Measurements from ENCODE around the gene REN. TPM values are rescaled to one million over a fixed set of nuclear protein-coding genes. Genes with fewer than 3 reads are reported as not detected.

REN gene
- polyA plus RNA-seq, 6 donors from 2014 or later, result not detected

GRCh38 chr1:204161609-204162493, 4.3 kb downstream of the REN start:
- H3K27ac Mint-ChIP-seq, result peak overlapping the region in 2 of 6 donors; percentile 11 to 61
- DNase-seq (no peak), ATAC-seq (ENCODE audit: low read depth in 2 of 2) (no peak)
- H3K36me3 Mint-ChIP-seq, result no peaks in the 10 kb centered on the region
- H3K4me1 Mint-ChIP-seq, result no peaks in the 10 kb centered on the region
- H3K27me3 Mint-ChIP-seq, result peaks cover 20 to 46% (median 46%) of the 10 kb centered on the region in 3 donors
- H3K4me3 Mint-ChIP-seq, result no peak overlapping the region
- peaks cover 0 to 3% (median 0%) of the 10 kb centered on the region in 7 donors for H3K9me3 Mint-ChIP-seq

DNA sequence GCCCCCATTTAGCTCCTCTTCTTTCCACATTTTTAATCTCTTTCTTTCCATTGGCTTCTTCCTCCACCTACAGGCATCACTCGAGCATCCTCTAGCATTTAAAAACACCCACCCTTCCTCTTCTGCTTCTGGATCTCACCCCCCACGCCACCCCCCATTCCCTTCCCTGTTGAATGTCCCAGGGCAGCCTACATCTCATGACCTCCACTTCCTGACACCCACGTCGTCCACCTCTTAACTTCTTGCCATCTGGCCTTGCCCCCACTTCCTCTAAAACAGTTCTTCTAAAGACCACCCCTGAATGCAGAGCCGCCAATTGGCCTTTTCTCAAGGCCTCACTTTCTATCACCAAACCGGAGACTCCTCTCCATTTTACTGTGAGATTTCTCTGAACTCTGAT, 8.2 kb downstream of the REN start:
- Mint-ChIP-seq H3K36me3 (no peaks in the 10 kb centered on the region), H3K27me3 (peaks cover 38 to 69% (median 58%) of the 10 kb centered on the region in 3 donors), H3K4me1 (peaks cover 0 to 1% (median under 1%) of the 10 kb centered on the region in 3 donors), H3K9me3 (no peaks in the 10 kb centered on the region), H3K27ac (peak overlapping the region in 3 of 6 donors; percentile 23 to 64 (median 62)), H3K4me3 (peak overlapping the region in 1 of 8 donors; percentile 19)
- ATAC-seq (ENCODE audit: low read depth in 2 of 2) (no peak), DNase-seq (no peak)

DNA sequence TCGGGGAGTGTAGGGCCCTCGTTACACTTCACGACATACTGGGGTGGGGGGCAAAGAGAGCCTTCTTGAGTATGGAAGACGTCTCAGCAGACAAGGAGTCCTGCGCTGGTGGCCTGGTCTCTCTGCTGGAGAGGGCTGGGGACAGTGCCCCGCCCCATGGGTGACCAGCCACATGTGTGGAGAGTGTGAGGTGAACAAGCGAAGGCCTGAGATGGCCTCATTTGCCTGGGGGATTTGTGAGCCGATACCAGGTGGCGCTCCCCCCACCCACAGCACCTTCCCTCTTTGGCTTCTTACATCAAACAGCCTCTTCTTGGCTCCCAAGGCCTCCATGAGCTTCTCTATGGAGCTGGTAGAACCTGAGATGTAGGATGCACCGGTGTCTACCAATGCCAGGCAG, 10.3 kb downstream of the REN start:
- DNase-seq, result no peak
- H3K27me3 Mint-ChIP-seq, result peaks cover 37 to 66% (median 62%) of the 10 kb centered on the region in 3 donors
- no peaks in the 10 kb centered on the region for H3K9me3 Mint-ChIP-seq
- ATAC-seq (ENCODE audit: low read depth in 2 of 2), result no peak
- no peak overlapping the region for H3K4me3 Mint-ChIP-seq
- no peaks in the 10 kb centered on the region for H3K36me3 Mint-ChIP-seq
- H3K4me1 Mint-ChIP-seq, result peaks cover 0 to 9% (median 3%) of the 10 kb centered on the region in 3 donors
- peak overlapping the region in 1 of 6 donors; percentile 22 for H3K27ac Mint-ChIP-seq

GRCh38 chr1:204154568-204155255, 11.4 kb downstream of the REN start:
- no peaks in the 10 kb centered on the region for H3K36me3 Mint-ChIP-seq
- peak overlapping the region in 1 of 6 donors; percentile 72 for H3K27ac Mint-ChIP-seq
- peaks cover 0 to 9% (median 3%) of the 10 kb centered on the region in 3 donors for H3K4me1 Mint-ChIP-seq
- ATAC-seq (ENCODE audit: low read depth in 2 of 2) (no peak), DNase-seq (no peak)
- H3K9me3 Mint-ChIP-seq, result no peaks in the 10 kb centered on the region
- peaks cover 34 to 69% (median 55%) of the 10 kb centered on the region in 3 donors for H3K27me3 Mint-ChIP-seq
- H3K4me3 Mint-ChIP-seq, result peak overlapping the region in 1 of 8 donors; percentile 3

- Mint-ChIP-seq H3K4me1 (peaks cover 0 to 9% (median 3%) of the 10 kb centered on the region in 3 donors), H3K36me3 (no peaks in the 10 kb centered on the region), H3K4me3 (peak overlapping the region in 2 of 8 donors; percentile 72 to 81), H3K9me3 (no peaks in the 10 kb centered on the region), H3K27ac (peak overlapping the region in 1 of 6 donors; percentile 82), H3K27me3 (peaks cover 33 to 62% (median 48%) of the 10 kb centered on the region in 3 donors)
- ATAC-seq (ENCODE audit: low read depth in 2 of 2), result no peak
- no peak for DNase-seq
These were observed 12.5 kb downstream of the REN start for GRCh38 chr1:204153667-204154066.

GRCh38 chr1:204152310-204153044, 13.7 kb downstream of the REN start:
- peak overlapping the region in 3 of 6 donors; percentile 47 to 52 (median 51) for H3K27ac Mint-ChIP-seq
- H3K36me3 Mint-ChIP-seq, result no peaks in the 10 kb centered on the region
- DNase-seq (no peak), ATAC-seq (ENCODE audit: low read depth in 2 of 2) (peak in 1 of 2 donors; percentile 9)
- H3K4me1 Mint-ChIP-seq, result peaks cover 0 to 9% (median 3%) of the 10 kb centered on the region in 3 donors
- H3K27me3 Mint-ChIP-seq, result peaks cover 24 to 53% (median 38%) of the 10 kb centered on the region in 3 donors
- peak overlapping the region; percentile 71 to 87 (median 75) for H3K4me3 Mint-ChIP-seq
- H3K9me3 Mint-ChIP-seq, result no peaks in the 10 kb centered on the region

- Mint-ChIP-seq H3K4me1 (peaks cover 0 to 9% (median 3%) of the 10 kb centered on the region in 3 donors), H3K9me3 (no peaks in the 10 kb centered on the region), H3K27ac (peak within 1 kb of the TSS in 3 of 6 donors; percentile 47 to 60 (median 52))
These were observed 14.4 kb downstream of the REN start, which contains the start of gene ETNK2 for GRCh38 chr1:204151552-204152309. TSS of gene ETNK2 (minus strand) at chr1:204152044. CDS start at chr1:204151852, 192 bp downstream.

DNA sequence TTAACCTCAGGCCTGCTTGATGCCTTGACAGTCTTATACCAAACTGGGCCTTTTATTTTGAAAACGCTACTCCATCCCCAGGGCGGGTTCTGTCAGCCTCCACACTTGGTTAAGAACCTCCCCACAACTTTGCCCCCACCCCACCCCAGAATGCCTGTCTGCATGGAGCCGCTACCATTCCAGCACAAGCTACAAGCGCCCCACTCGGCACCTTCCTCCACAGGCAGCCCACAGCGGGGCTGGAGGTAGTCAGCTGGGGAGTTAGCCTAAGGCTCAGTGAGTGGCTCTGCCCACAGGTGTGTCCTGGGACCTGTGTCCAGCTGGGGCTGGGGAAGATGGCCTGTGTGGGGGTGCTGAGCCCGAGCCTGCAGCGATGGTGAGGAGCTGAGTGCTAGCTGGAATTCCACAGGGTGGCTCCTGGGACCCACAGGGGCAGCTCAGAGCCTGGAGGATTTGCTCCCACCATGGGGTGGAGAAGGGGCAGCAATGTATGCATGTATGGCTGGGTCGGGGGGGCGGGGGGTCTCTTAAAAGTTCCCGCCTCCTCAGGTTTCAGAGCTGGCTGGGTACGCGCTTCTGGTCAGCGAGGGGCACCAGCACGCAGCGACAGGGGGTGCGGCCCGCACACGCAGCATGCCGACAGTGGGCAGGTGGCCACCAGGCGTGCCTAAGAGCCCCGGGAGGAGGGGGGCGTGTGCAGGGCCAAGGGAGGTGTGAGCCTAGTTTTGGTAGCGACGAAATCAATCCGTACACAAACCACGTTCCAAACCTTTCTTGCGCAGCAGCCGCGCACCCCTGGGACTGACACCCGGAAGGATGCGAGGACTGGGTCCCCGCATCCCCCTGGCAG, 15.2 kb downstream of the REN start:
- H3K27ac Mint-ChIP-seq, result peak overlapping the region in 1 of 6 donors; percentile 60
- H3K27me3 Mint-ChIP-seq, result peaks cover 19 to 42% (median 26%) of the 10 kb centered on the region in 3 donors
- H3K4me3 Mint-ChIP-seq, result peak overlapping the region; percentile 64 to 88 (median 80)
- peak; percentile 46 for ATAC-seq (ENCODE audit: low read depth in 2 of 2)
- no peak for DNase-seq
- no peaks in the 10 kb centered on the region for H3K36me3 Mint-ChIP-seq
- H3K9me3 Mint-ChIP-seq, result no peaks in the 10 kb centered on the region
- peaks cover 0 to 9% (median 3%) of the 10 kb centered on the region in 3 donors for H3K4me1 Mint-ChIP-seq

More at GRCh38 chr1:204151552-204152309, 14.4 kb downstream of the REN start, which contains the start of gene ETNK2:
- ATAC-seq (ENCODE audit: low read depth in 2 of 2) (peak; percentile 75 to 80), DNase-seq (peak; percentile 47)
- Mint-ChIP-seq H3K27me3 (peaks cover 22 to 45% (median 34%) of the 10 kb centered on the region in 3 donors), H3K36me3 (no peaks in the 10 kb centered on the region), H3K4me3 (peak within 1 kb of the TSS; percentile 71 to 88 (median 80))

DNA sequence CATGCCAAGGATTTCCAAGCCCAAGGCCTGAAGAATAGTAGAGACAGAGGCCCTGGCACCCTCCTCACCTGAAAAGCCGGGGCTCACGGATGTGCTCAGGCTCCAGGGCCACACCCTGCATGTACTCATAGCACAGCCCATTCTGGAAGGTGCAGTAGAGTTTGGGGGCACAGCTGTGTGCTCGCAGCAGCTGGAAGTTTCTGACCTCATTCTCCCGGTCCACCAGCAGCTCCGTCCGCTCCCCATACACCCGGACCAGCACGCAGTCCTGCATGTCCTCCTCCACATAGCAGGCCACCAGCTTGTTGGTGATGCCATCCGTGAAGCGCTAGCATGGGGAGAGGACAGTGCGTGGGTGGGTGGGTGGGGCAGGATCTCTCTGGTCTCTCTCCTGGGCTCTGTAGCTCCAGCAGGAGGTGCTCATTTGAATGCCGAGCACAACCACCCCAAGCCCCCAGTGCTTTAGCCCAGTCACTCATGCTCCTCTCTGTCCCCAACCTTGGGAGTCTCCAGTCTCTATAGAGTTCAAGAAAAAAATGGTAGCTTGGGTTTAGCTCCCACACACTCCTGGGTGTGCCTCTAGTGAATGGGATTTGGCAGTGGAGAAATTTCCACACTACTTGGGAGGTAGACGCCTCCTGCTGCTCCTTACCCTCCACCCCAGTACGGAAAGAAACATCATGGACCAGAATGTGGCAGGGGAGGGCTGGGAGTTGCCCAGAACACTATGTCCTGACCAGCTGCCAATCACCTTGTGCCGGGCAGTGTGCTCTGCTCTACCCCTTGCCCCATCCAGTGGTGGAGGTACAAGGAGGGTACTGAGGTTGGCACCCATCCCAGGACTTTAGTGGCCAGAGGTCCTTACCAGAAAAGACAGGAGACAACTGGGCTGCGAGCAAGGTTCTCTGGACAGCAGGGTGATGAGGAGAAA, 16.2 kb downstream of the REN start:
- no peaks in the 10 kb centered on the region for H3K9me3 Mint-ChIP-seq
- DNase-seq (no peak), ATAC-seq (ENCODE audit: low read depth in 2 of 2) (no peak)
- H3K4me1 Mint-ChIP-seq, result peaks cover 0 to 9% (median 3%) of the 10 kb centered on the region in 3 donors
- no peaks in the 10 kb centered on the region for H3K36me3 Mint-ChIP-seq
- peak overlapping the region; percentile 64 to 85 (median 77) for H3K4me3 Mint-ChIP-seq
- peak overlapping the region in 1 of 6 donors; percentile 30 for H3K27ac Mint-ChIP-seq
- H3K27me3 Mint-ChIP-seq, result peaks cover 14 to 43% (median 18%) of the 10 kb centered on the region in 3 donors

- H3K36me3 Mint-ChIP-seq, result no peaks in the 10 kb centered on the region
- H3K9me3 Mint-ChIP-seq, result no peaks in the 10 kb centered on the region
- H3K27ac Mint-ChIP-seq, result no peak overlapping the region
- no peak for ATAC-seq (ENCODE audit: low read depth in 2 of 2)
- DNase-seq, result no peak
- peak overlapping the region in 5 of 8 donors; percentile 22 to 82 (median 36) for H3K4me3 Mint-ChIP-seq
- peaks cover 12 to 35% (median 18%) of the 10 kb centered on the region in 3 donors for H3K27me3 Mint-ChIP-seq
- peaks cover 0 to 9% (median 3%) of the 10 kb centered on the region in 3 donors for H3K4me1 Mint-ChIP-seq
These were observed 17.0 kb downstream of the REN start for GRCh38 chr1:204149107-204149506.

Data from naive B cell (primary cell).